H9 (cell line): Measurements from ENCODE around the gene TFB1M. TPM values are rescaled to one million over a fixed set of nuclear protein-coding genes. Genes with fewer than 3 reads are reported as not detected.
A peak's percentile ranks its signal among the peaks of the same experiment; 100 is the strongest.

Source experiments
- DNase-seq: peaks from one replicate; pipeline ENCODE4 v3.0.0-alpha.2; 2017
- H2AFZ ChIP-seq: one replicate; pipeline ENCODE4 v1.6.1; 2013; ENCODE audit warnings: mild to moderate bottlenecking, low read length, control low read depth, moderate library complexity
- H2AK5ac ChIP-seq: 2 replicates; pipeline ENCODE4 v1.6.1; 2013; ENCODE audit warnings: low read length, control low read depth, mixed read lengths; ENCODE audit not compliant: insufficient read length
- H2BK120ac ChIP-seq: one replicate; pipeline ENCODE4 v1.6.1; 2013; ENCODE audit warnings: low read depth, mild to moderate bottlenecking, low read length, control low read depth, inconsistent platforms; ENCODE audit not compliant: poor library complexity, severe bottlenecking
- H2BK12ac ChIP-seq: 2 replicates; pipeline ENCODE4 v1.6.1; 2013; ENCODE audit warnings: low read length, control low read depth, mixed read lengths, low read depth; ENCODE audit not compliant: insufficient read length
- H2BK15ac ChIP-seq: 2 replicates; pipeline ENCODE4 v1.6.1; 2013; ENCODE audit warnings: low read depth, low read length, control low read depth
- H2BK20ac ChIP-seq: one replicate; pipeline ENCODE4 v1.6.1; 2013; ENCODE audit warnings: low read depth, mild to moderate bottlenecking, low read length, control low read depth, inconsistent platforms; ENCODE audit not compliant: poor library complexity, severe bottlenecking
- H2BK5ac ChIP-seq: 2 replicates; pipeline ENCODE4 v1.6.1; 2013; ENCODE audit warnings: low read length, control low read depth, mixed read lengths; ENCODE audit not compliant: insufficient read length
- H3K14ac ChIP-seq: 2 replicates; pipeline ENCODE4 v1.6.1; 2013; ENCODE audit warnings: low read length, control low read depth; ENCODE audit not compliant: insufficient read depth
- H3K18ac ChIP-seq: 2 replicates; pipeline ENCODE4 v1.6.1; 2013; ENCODE audit warnings: low read depth, mild to moderate bottlenecking, mixed read lengths, low read length, control low read depth; ENCODE audit not compliant: insufficient read length
- H3K23ac ChIP-seq: 2 replicates; pipeline ENCODE4 v1.6.1; 2013; ENCODE audit warnings: low read length, control low read depth, mixed read lengths, low read depth; ENCODE audit not compliant: insufficient read length
- H3K23me2 ChIP-seq: 2 replicates; pipeline ENCODE4 v1.6.1; 2013; ENCODE audit warnings: low read depth, mild to moderate bottlenecking, mixed read lengths, low read length, control low read depth; ENCODE audit not compliant: insufficient read length, poor library complexity, severe bottlenecking
- H3K27ac ChIP-seq: 2 replicates; pipeline ENCODE4 v1.5.1; 2013; ENCODE audit warnings: low read length, control low read depth, mixed read lengths, low read depth; ENCODE audit not compliant: insufficient read length
- H3K27me3 ChIP-seq: 2 replicates; pipeline ENCODE4 v1.6.1; 2013; ENCODE audit warnings: low read length, control low read depth, inconsistent platforms; ENCODE audit not compliant: insufficient read depth
- H3K4ac ChIP-seq: 2 replicates; pipeline ENCODE4 v1.6.1; 2013; ENCODE audit warnings: low read depth, mild to moderate bottlenecking, control low read depth, inconsistent platforms, low read length, moderate library complexity
- H3K4me1 ChIP-seq: 2 replicates; pipeline ENCODE4 v1.6.1; 2013; ENCODE audit warnings: low read length, control low read depth, inconsistent platforms; ENCODE audit not compliant: insufficient read depth
- H3K4me2 ChIP-seq: 2 replicates; pipeline ENCODE4 v1.6.1; 2013; ENCODE audit warnings: low read length, control low read depth, mixed read lengths; ENCODE audit not compliant: insufficient read length, insufficient read depth
- H3K56ac ChIP-seq: 2 replicates; pipeline ENCODE4 v1.6.1; 2013; ENCODE audit warnings: low read depth, mild to moderate bottlenecking, mixed read lengths, low read length, control low read depth; ENCODE audit not compliant: insufficient read length
- H3K79me1 ChIP-seq: 2 replicates; pipeline ENCODE4 v1.6.1; 2013; ENCODE audit warnings: low read depth, mild to moderate bottlenecking, moderate library complexity, low read length, control low read depth, inconsistent platforms; ENCODE audit not compliant: insufficient read depth, poor library complexity, severe bottlenecking
- H3K79me2 ChIP-seq: 2 replicates; pipeline ENCODE4 v1.6.1; 2013; ENCODE audit warnings: low read length, control low read depth, inconsistent platforms; ENCODE audit not compliant: insufficient read depth
- H3K9ac ChIP-seq: 2 replicates; pipeline ENCODE4 v1.6.1; 2013; ENCODE audit warnings: low read length, control low read depth, mixed read lengths; ENCODE audit not compliant: insufficient read length; ENCODE audit errors: extremely low read depth
- H3K9me3 ChIP-seq: one replicate; pipeline ENCODE4 v1.6.1; 2013; ENCODE audit warnings: low read depth, low read length, inconsistent platforms; ENCODE audit not compliant: control insufficient read depth
- H3T11ph ChIP-seq: one replicate; pipeline ENCODE4 v1.6.1; 2013; ENCODE audit warnings: mild to moderate bottlenecking, low read length, control low read depth, inconsistent platforms
- H4K20me1 ChIP-seq: one replicate; pipeline ENCODE4 v1.6.1; 2013; ENCODE audit not compliant: control insufficient read depth, insufficient read length, insufficient read depth
- H4K5ac ChIP-seq: 2 replicates; pipeline ENCODE4 v1.6.1; 2013; ENCODE audit warnings: low read depth, mild to moderate bottlenecking, mixed read lengths, low read length, control low read depth; ENCODE audit not compliant: insufficient read length
- H4K8ac ChIP-seq: replicated peaks from 2 replicates; pipeline ENCODE4 v1.6.1; 2013; ENCODE audit warnings: low read length, control low read depth, mixed read lengths, low read depth; ENCODE audit not compliant: insufficient read length
- H4K91ac ChIP-seq: 2 replicates; pipeline ENCODE4 v1.6.1; 2013; ENCODE audit warnings: low read depth, mild to moderate bottlenecking, moderate library complexity, mixed read lengths, low read length, control low read depth; ENCODE audit not compliant: insufficient read length
- H3K27ac Mint-ChIP-seq, 3 experiments: 2 replicates in 2 of 3; 3 replicates in 1 of 3; pipeline ENCODE4 v1.8.0; 2020 to 2021; ENCODE audit warnings: mixed read lengths in 3 of 3, mild to moderate bottlenecking in 1 of 3, moderate library complexity in 1 of 3
- H3K27me3 Mint-ChIP-seq: 2 replicates; pipeline ENCODE4 v1.8.0; 2021; ENCODE audit warnings: low read depth, mild to moderate bottlenecking, moderate library complexity, mixed read lengths
- H3K36me3 Mint-ChIP-seq, 3 experiments: 2 replicates in 2 of 3; 3 replicates in 1 of 3; pipeline ENCODE4 v1.8.0; 2020 to 2021; ENCODE audit warnings: low read depth in 3 of 3, mixed read lengths in 3 of 3; ENCODE audit not compliant: insufficient read depth in 1 of 3
- H3K4me1 Mint-ChIP-seq, 2 experiments: 2 replicates each; pipeline ENCODE4 v1.8.0; 2020; ENCODE audit warnings: mixed read lengths in 2 of 2
- H3K4me3 Mint-ChIP-seq, 2 experiments: 2 replicates in 1 of 2; 3 replicates in 1 of 2; pipeline ENCODE4 v1.8.0; 2020 to 2021; ENCODE audit warnings: mild to moderate bottlenecking in 2 of 2, mixed read lengths in 2 of 2, moderate library complexity in 1 of 2
- H3K9me3 Mint-ChIP-seq, 2 experiments: 2 replicates in 1 of 2; 3 replicates in 1 of 2; pipeline ENCODE4 v1.8.0; 2020; ENCODE audit warnings: mild to moderate bottlenecking in 2 of 2, mixed read lengths in 2 of 2, moderate library complexity in 1 of 2
- CTCF ChIP-seq: fragments of 200-600 bp; sonication (generic); conservative IDR thresholded peaks from 3 replicates; pipeline ENCODE4 v1.8.0; 2021; ENCODE audit warnings: antibody characterized with exemption, mild to moderate bottlenecking
- WGBS: extraction: QIAGEN DNeasy Blood & Tissue Kit; methylation state at CpG from one replicate; pipeline ENCODE4 v1.1.7; 2013; ENCODE audit warnings: missing lambda C conversion rate, low lambda C conversion rate, mixed read lengths; ENCODE audit not compliant: insufficient read length; ENCODE audit errors: extremely low coverage; 5-methylcytosine and 5-hydroxymethylcytosine counted together
- total RNA-seq: library from RNA; stranded (reverse); gene quantifications from 2 replicates; pipeline ENCODE4 v1.2.1, GENCODE V29; 2021

Gene TFB1M
- total RNA-seq, 1 experiment from 2014 or later, result 28.6 TPM

- no peak overlapping the region for H3K23ac ChIP-seq
- no peak overlapping the region for H2AFZ ChIP-seq
- H3K27me3 ChIP-seq, result no peaks in the 10 kb centered on the region
- no peak overlapping the region for H3K4ac ChIP-seq
- no peaks in the 10 kb centered on the region for H3K79me1 ChIP-seq
- no peak overlapping the region for H3K14ac ChIP-seq
- H3K4me2 ChIP-seq, result no peak overlapping the region
- H3K4me3 Mint-ChIP-seq, result no peak overlapping the region
- H3K27ac Mint-ChIP-seq, result peak overlapping the region; percentile 74 to 99 (median 84)
- TF ChIP-seq CTCF, result no peak
- no peaks in the 10 kb centered on the region for H3K79me2 ChIP-seq
- H2BK20ac ChIP-seq, result no peak overlapping the region
- H4K91ac ChIP-seq, result no peak overlapping the region
- H3K36me3 Mint-ChIP-seq, result peaks cover 16 to 69% (median 62%) of the 10 kb centered on the region in 3 experiments; a peak in 6 of 7 replicates
- H3T11ph ChIP-seq, result no peak overlapping the region
- H2BK120ac ChIP-seq, result no peak overlapping the region
- H2BK12ac ChIP-seq, result no peak overlapping the region
- H3K9me3 Mint-ChIP-seq, result no peaks in the 10 kb centered on the region
- H3K27ac ChIP-seq, result peak overlapping the region; percentile 74
- H3K56ac ChIP-seq, result no peak overlapping the region
- no peaks in the 10 kb centered on the region for H3K23me2 ChIP-seq
- no peak overlapping the region for H4K5ac ChIP-seq
- H4K20me1 ChIP-seq, result no peaks in the 10 kb centered on the region
- H3K4me1 ChIP-seq, result 0 out of 2 replicates have a peak, but pooled peaks cover 2% of the 10 kb centered on the region
- H3K9ac ChIP-seq, result no peak overlapping the region
- no peaks in the 10 kb centered on the region for H3K27me3 Mint-ChIP-seq
- no peak for DNase-seq
- H3K4me1 Mint-ChIP-seq, result peaks cover 25 to 27% of the 10 kb centered on the region in 2 experiments
- no peak overlapping the region for H2BK5ac ChIP-seq
- no peak overlapping the region for H2BK15ac ChIP-seq
- no peak overlapping the region for H3K18ac ChIP-seq
- no peak overlapping the region for H2AK5ac ChIP-seq
- no peaks in the 10 kb centered on the region for H3K9me3 ChIP-seq
- WGBS, result no CpG with 5 or more reads among the region's 1 CpG
- H4K8ac ChIP-seq, result no peak overlapping the region
Observed at GRCh38 chr6:155253337-155253736, 60.9 kb downstream of the TFB1M start.
